GM12878 (cell line): ENCODE data around the gene OLIG3. TPM values are rescaled to one million over a fixed set of nuclear protein-coding genes. Genes with fewer than 3 reads are reported as not detected.
A peak's percentile ranks its signal among the peaks of the same experiment; 100 is the strongest.

Source experiments
- ATAC-seq: fragments of 200-7000 bp; cut with Tn5 transposase; 3 replicates; pipeline ENCODE4 v1.9.1; 2020; ENCODE audit warnings: mild to moderate bottlenecking, moderate library complexity
- BruUV-seq: library from RNA; stranded (reverse); fragments of 400-500 nt; replicated peaks from 2 replicates; lab custom pipeline; 2021; lab: Mats Ljungman, UMichigan
- CTCF ChIA-PET: fragments of 300-600 bp; sonication (Branson Sonifier 250); formaldehyde crosslinking; extraction: SDS; loops from one replicate; lab custom pipeline; 2021; ENCODE audit warnings: inconsistent platforms; lab: Yijun Ruan, JAX
- POLR2A ChIA-PET: fragments of 350-600 bp; formaldehyde crosslinking; extraction: SDS; loops from one replicate; lab custom pipeline; 2021; ENCODE audit warnings: inconsistent platforms; lab: Charles Lee
- RAD21 ChIA-PET: fragments of 300-600 bp; sonication (Branson Sonifier 250); formaldehyde crosslinking; loops from one replicate; lab custom pipeline; 2023; ENCODE audit warnings: antibody characterized with exemption; ENCODE audit not compliant: unreplicated experiment; lab: Charles Lee
- SMC1A ChIA-PET: fragments of 300-600 bp; sonication (Branson Sonifier 250); formaldehyde crosslinking; loops from one replicate; lab custom pipeline; 2023; ENCODE audit not compliant: unreplicated experiment, uncharacterized antibody; lab: Charles Lee
- DNase-seq: peaks from one replicate; pipeline ENCODE4 v3.0.0-alpha.2; 2011; ENCODE audit warnings: low read depth, low spot score
- FAIRE-seq: peaks from 3 replicates; lab custom pipeline; 2011; peaks lifted over from hg19 to GRCh38; lab: Jason Lieb, UNC
- H2AFZ ChIP-seq: 2 replicates; pipeline ENCODE4 v1.6.0; 2011; ENCODE audit warnings: low read depth, low read length, control low read depth; ENCODE audit not compliant: control insufficient read depth
- H3K27ac ChIP-seq: 2 replicates; pipeline ENCODE4 v1.5.1; 2011; ENCODE audit warnings: control low read depth; ENCODE audit not compliant: control insufficient read depth, insufficient read depth
- H3K27me3 ChIP-seq, 2 experiments: replicated peaks in 1 of 2; 2 replicates each; pipeline versions ENCODE4 v1.6.0 to v1.6.1; 2011; ENCODE audit warnings: low read length in 1 of 2; ENCODE audit not compliant: control insufficient read depth in 2 of 2, insufficient read depth in 2 of 2
- H3K36me3 ChIP-seq, 2 experiments: 2 replicates each; pipeline ENCODE4 v1.5.1; 2011; ENCODE audit warnings: low read length in 1 of 2; ENCODE audit not compliant: control insufficient read depth in 2 of 2, insufficient read depth in 2 of 2
- H3K4me1 ChIP-seq: 2 replicates; pipeline ENCODE4 v1.6.1; 2011; ENCODE audit warnings: mild to moderate bottlenecking, low read length, moderate library complexity, mixed read lengths; ENCODE audit not compliant: control insufficient read depth, insufficient read depth
- H3K4me2 ChIP-seq: 2 replicates; pipeline ENCODE4 v1.6.0; 2011; ENCODE audit warnings: control low read depth; ENCODE audit not compliant: control insufficient read depth, insufficient read depth
- H3K4me3 ChIP-seq: fragments of 200-600 bp; sonication (generic); 2 replicates; pipeline ENCODE4 v1.5.1; 2016
- H3K79me2 ChIP-seq: 2 replicates; pipeline ENCODE4 v1.6.0; 2011; ENCODE audit warnings: low read length; ENCODE audit not compliant: control insufficient read depth, insufficient read depth
- H3K9ac ChIP-seq: 2 replicates; pipeline ENCODE4 v1.8.0; 2011; ENCODE audit warnings: low read length, control low read depth, mixed read lengths; ENCODE audit not compliant: control insufficient read depth, insufficient read depth
- H3K9me3 ChIP-seq: replicated peaks from 3 replicates; pipeline ENCODE4 v1.5.1; 2011; ENCODE audit warnings: mild to moderate bottlenecking, low read length; ENCODE audit not compliant: control insufficient read depth, insufficient read depth
- H4K20me1 ChIP-seq: 2 replicates; pipeline ENCODE4 v1.6.0; 2011; ENCODE audit not compliant: control insufficient read depth, insufficient read depth
- ATF3 ChIP-seq: IDR thresholded peaks from 2 replicates; pipeline ENCODE4 v1.6.1; 2011; ENCODE audit warnings: low read depth, mild to moderate bottlenecking, low read length, moderate library complexity, borderline replicate concordance; ENCODE audit errors: extremely low read depth
- MAX ChIP-seq: IDR thresholded peaks from 2 replicates; pipeline ENCODE4 v1.6.1; 2012; ENCODE audit warnings: low read depth, low read length, improper control_type of control experiment
- NFYB ChIP-seq: IDR thresholded peaks from 2 replicates; pipeline ENCODE4 v1.6.1; 2011; ENCODE audit warnings: low read depth, mild to moderate bottlenecking, low read length, improper control_type of control experiment, moderate library complexity; ENCODE audit not compliant: insufficient read depth
- NR2C1 ChIP-seq: fragments of 450-650 bp; IDR thresholded peaks from 2 replicates; pipeline ENCODE4 v1.6.1; 2017; ENCODE audit warnings: antibody characterized with exemption, mild to moderate bottlenecking, moderate library complexity
- NR2C2 ChIP-seq: IDR thresholded peaks from 2 replicates; pipeline ENCODE4 v1.6.1; 2011; ENCODE audit warnings: borderline replicate concordance, low read depth; ENCODE audit not compliant: control insufficient read depth, insufficient read length
- POLR2AphosphoS2 ChIP-seq: IDR thresholded peaks from 2 replicates; pipeline ENCODE4 v1.6.1; 2011; ENCODE audit warnings: low read depth, mild to moderate bottlenecking, low read length, improper control_type of control experiment, moderate library complexity
- RBBP5 ChIP-seq: fragments of 200-600 bp; sonication (generic); conservative IDR thresholded peaks from 2 replicates; pipeline ENCODE4 v1.6.1; 2016
- RELB ChIP-seq: fragments of 450-650 bp; IDR thresholded peaks from 2 replicates; pipeline ENCODE4 v1.6.1; 2017; ENCODE audit warnings: low read depth, mild to moderate bottlenecking, moderate library complexity
- SRF ChIP-seq, 2 experiments: IDR thresholded peaks; 2 replicates each; pipeline ENCODE4 v1.6.1; 2011; ENCODE audit warnings: low read depth in 2 of 2, low read length in 2 of 2, mild to moderate bottlenecking in 1 of 2, moderate library complexity in 1 of 2
- SUZ12 ChIP-seq: fragments of 200-600 bp; sonication (generic); IDR thresholded peaks from one replicate; pipeline ENCODE4 v1.6.1; 2018; ENCODE audit warnings: antibody characterized with exemption, mild to moderate bottlenecking; ENCODE audit not compliant: unreplicated experiment
- TCF12 ChIP-seq: IDR thresholded peaks from 2 replicates; pipeline ENCODE4 v1.6.1; 2011; ENCODE audit warnings: low read depth, mild to moderate bottlenecking, low read length
- YY1 ChIP-seq: IDR thresholded peaks from 2 replicates; pipeline ENCODE4 v1.6.1; 2011; ENCODE audit warnings: low read depth, mild to moderate bottlenecking, low read length
- ZBED1 ChIP-seq: IDR thresholded peaks from 2 replicates; pipeline ENCODE4 v1.6.1; 2016; ENCODE audit warnings: borderline replicate concordance
- ZNF207 ChIP-seq: fragments of 450-650 bp; IDR thresholded peaks from 2 replicates; pipeline ENCODE4 v1.6.1; 2014; ENCODE audit warnings: antibody characterized with exemption, mild to moderate bottlenecking, borderline replicate concordance
- ZNF274 ChIP-seq: IDR thresholded peaks from one replicate; pipeline ENCODE4 v1.8.0; 2011; ENCODE audit not compliant: insufficient read length, insufficient read depth
- WGBS: methylation state at CpG from one replicate; pipeline ENCODE4 v1.1.6; 2016; ENCODE audit warnings: low lambda C conversion rate; ENCODE audit not compliant: insufficient replicate concordance, insufficient coverage; ENCODE audit errors: missing lambda C conversion rate; 5-methylcytosine and 5-hydroxymethylcytosine counted together
- in situ Hi-C: fragments of 300-500 bp; cut with MboI; formaldehyde crosslinking; loops from 9 replicates; pipeline ENCODE4 v1.14.3; 2018; ENCODE audit warnings: mixed read lengths
- intact Hi-C: fragments of 100-400 bp; cut with micrococcal nuclease; formaldehyde crosslinking; loops from one replicate; pipeline ENCODE4 v1.14.2; 2022; ENCODE audit not compliant: unreplicated experiment
- polyA plus RNA-seq, 11 experiments: library from polyadenylated mRNA; depleted of rRNA in 4 of 11; unstranded in 6 of 11; stranded (reverse) in 5 of 11; fragments of >200 nt; fragmentation: Nextera tagmentation in 4 of 11; fragmentation: Illumina TruSeq in 1 of 11; extraction: Ambion mirVana in 4 of 11; extraction: Trizol in 1 of 11; gene quantifications; 1 replicate in 1 of 11; 2 replicates in 10 of 11; pipeline versions ENCODE4 v1.2.1 to v1.2.3, GENCODE V29; 2011 to 2016; ENCODE audit warnings: inconsistent platforms in 2 of 11, missing spikeins in 2 of 11, low read depth in 1 of 11
- total RNA-seq, 4 experiments: library from RNA; depleted of rRNA in 3 of 4; stranded (reverse); fragments of >200 nt in 3 of 4; fragmentation: Illumina TruSeq in 1 of 4; extraction: Trizol in 1 of 4; gene quantifications; 2 replicates each; pipeline versions ENCODE4 v1.2.1 to v1.2.3, GENCODE V29; 2013 to 2021

The OLIG3 gene
- total and polyA plus RNA-seq, 10 of the 15 experiments (the other 5 are each of a cell fraction or from before 2014, with no cell fraction given), result not detected

GRCh38 chr6:137542713-137543112 is 48.5 kb upstream of the OLIG3 start:
- ChIA-PET RAD21 (no interaction called here), SMC1A (interaction anchor here (1.4 kb wide), 1 partner anchor 11 kb away, joined by 3 read pairs; no protein-coding TSS in a partner anchor), CTCF (interaction anchor here (0.6 kb wide), 1 partner anchor 562 kb away, joined by 3 read pairs; no protein-coding TSS in a partner anchor), POLR2A (no interaction called here)
- no peak overlapping the region for H3K9ac ChIP-seq
- peak; percentile 41 for FAIRE-seq
- no peaks in the 10 kb centered on the region for H3K36me3 ChIP-seq
- H3K27me3 ChIP-seq, result no peaks in the 10 kb centered on the region
- in situ Hi-C loops (no loop called here), intact Hi-C loops (no loop called here)
- H3K4me2 ChIP-seq, result no peak overlapping the region
- H3K4me1 ChIP-seq, result no peaks in the 10 kb centered on the region
- no peak overlapping the region for H3K27ac ChIP-seq
- H3K9me3 ChIP-seq, result no peaks in the 10 kb centered on the region
- H3K4me3 ChIP-seq, result no peak overlapping the region
- no peaks in the 10 kb centered on the region for H3K79me2 ChIP-seq
- no TSS peak for BruUV-seq
- no peaks in the 10 kb centered on the region for H4K20me1 ChIP-seq
- WGBS, result 50% methylated on average over 1 of the region's 1 CpG
- no peak for DNase-seq
- ATAC-seq, result no peak
- no peak for TF ChIP-seq SRF (IDR thresholded peaks at IDR 0.05; ENCODE audit: low read depth in 2 of 2, low read length in 2 of 2)
- TF ChIP-seq MAX, result no peak
- H2AFZ ChIP-seq, result no peak overlapping the region

- no peak for DNase-seq
- Histone ChIP-seq H2AFZ (no peak overlapping the region), H3K9me3 (no peaks in the 10 kb centered on the region), H3K27me3 (no peaks in the 10 kb centered on the region), H4K20me1 (no peaks in the 10 kb centered on the region), H3K36me3 (no peaks in the 10 kb centered on the region), H3K27ac (no peak overlapping the region), H3K4me2 (no peak overlapping the region), H3K4me1 (no peaks in the 10 kb centered on the region), H3K79me2 (no peaks in the 10 kb centered on the region), H3K9ac (no peak overlapping the region), H3K4me3 (no peak overlapping the region)
- in situ Hi-C loops (no loop called here), intact Hi-C loops (no loop called here)
- no peak for FAIRE-seq
- ChIA-PET RAD21 (no interaction called here), SMC1A (interaction anchor here (1.4 kb wide), 1 partner anchor 10 kb away, joined by 3 read pairs; no protein-coding TSS in a partner anchor), CTCF (interaction anchor here (0.7 kb wide), 1 partner anchor 48 kb away, joined by 3 read pairs; no protein-coding TSS in a partner anchor), POLR2A (no interaction called here)
- no peak for ATAC-seq
- BruUV-seq, result no TSS peak
- WGBS, result 29% methylated on average over 4 of the region's 4 CpGs
- TF ChIP-seq ATF3, result no peak
- no peak for TF ChIP-seq RELB
- no peak for TF ChIP-seq TCF12
- TF ChIP-seq NR2C2, result no peak
- TF ChIP-seq ZNF274, result no peak
- no peak for TF ChIP-seq NR2C1
- no peak for TF ChIP-seq YY1
- TF ChIP-seq POLR2AphosphoS2, result no peak
- TF ChIP-seq ZNF207, result no peak
- TF ChIP-seq RBBP5, result no peak
- no peak for TF ChIP-seq SUZ12
- TF ChIP-seq ZBED1, result no peak
- no peak for TF ChIP-seq NFYB
Observed at GRCh38 chr6:137541534-137542063, 47.4 kb upstream of the OLIG3 start.
